Thoracic aorta (tissue), 2 donors: ENCODE results near the gene SIL1. TPM values are rescaled to one million over a fixed set of nuclear protein-coding genes. Genes with fewer than 3 reads are reported as not detected.
"Not testable (repeated sequence)": the region's sequence is repeated elsewhere in the genome, so short reads cannot be mapped to it uniquely, and the experiment has no call there.

Source experiments
- ATAC-seq: fragments of 150-250 bp; one replicate; pipeline ENCODE4 v1.8.0; 2017; ENCODE audit warnings: low read depth; ENCODE audit not compliant: insufficient number of reproducible peaks, low FRiP score
- DNase-seq: peaks from one replicate; pipeline ENCODE4 v3.0.0-alpha.2; 2020; ENCODE audit warnings: low spot score
- H3K27ac ChIP-seq, 2 donors: fragments of 200-600 bp; sonication (generic); 1 replicate in 1 of 2; 2 replicates in 1 of 2; pipeline ENCODE4 v1.5.1; 2016; ENCODE audit warnings: mild to moderate bottlenecking in 2 of 2, moderate library complexity in 2 of 2
- H3K27me3 ChIP-seq: fragments of 200-600 bp; sonication (generic); replicated peaks from 2 replicates; pipeline ENCODE4 v1.6.0; 2016; ENCODE audit warnings: mild to moderate bottlenecking; ENCODE audit not compliant: insufficient read depth
- H3K36me3 ChIP-seq: fragments of 200-600 bp; sonication (generic); one replicate; pipeline ENCODE4 v1.5.1; 2016
- H3K4me1 ChIP-seq, 2 donors: fragments of 200-600 bp; sonication (generic); 1 replicate in 1 of 2; 2 replicates in 1 of 2; pipeline versions ENCODE4 v1.5.1 to v1.6.0; 2016; ENCODE audit warnings: low read depth in 2 of 2, mild to moderate bottlenecking in 1 of 2; ENCODE audit not compliant: control insufficient read depth in 1 of 2
- H3K4me3 ChIP-seq: fragments of 200-600 bp; sonication (generic); 2 replicates; pipeline ENCODE4 v1.5.1; 2016; ENCODE audit warnings: mild to moderate bottlenecking
- H3K9me3 ChIP-seq: fragments of 200-600 bp; sonication (generic); 2 replicates; pipeline ENCODE4 v1.5.1; 2016
- CTCF ChIP-seq: fragments of 200-600 bp; sonication (generic); IDR thresholded peaks from one replicate; pipeline ENCODE4 v1.5.1; 2019; ENCODE audit warnings: antibody characterized with exemption
- total RNA-seq, 2 donors: library from RNA; depleted of rRNA; stranded (reverse); fragments of >200 nt; gene quantifications; one replicate each; pipeline versions ENCODE4 v1.1.0 to v1.2.3, GENCODE V29; 2016

Gene SIL1
- total RNA-seq, 2 donors from 2014 or later: 33.1 to 41.2 TPM

DNA sequence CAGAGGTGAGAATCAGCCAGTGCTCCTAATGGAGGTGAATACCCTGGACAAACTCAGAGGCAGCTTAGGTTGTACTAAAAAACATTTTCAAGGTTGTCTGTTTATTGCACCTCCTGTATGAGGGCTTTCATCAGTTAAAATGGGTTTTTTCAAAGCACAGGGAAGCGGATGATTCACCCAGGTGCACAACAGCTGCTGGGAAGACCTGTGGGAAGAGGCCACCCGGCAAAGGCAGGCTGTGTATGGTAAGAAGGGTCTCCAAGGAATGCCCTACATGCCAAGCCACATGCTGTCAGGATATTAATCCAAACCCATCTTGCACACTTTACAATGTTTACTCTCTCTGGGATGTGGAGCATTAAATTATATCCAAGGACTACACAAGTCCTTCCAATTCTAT, 14.7 kb downstream of the SIL1 start:
- ATAC-seq: no peak
- Histone ChIP-seq H3K4me3 (no peak overlapping the region), H3K27ac (no peak overlapping the region)

DNA sequence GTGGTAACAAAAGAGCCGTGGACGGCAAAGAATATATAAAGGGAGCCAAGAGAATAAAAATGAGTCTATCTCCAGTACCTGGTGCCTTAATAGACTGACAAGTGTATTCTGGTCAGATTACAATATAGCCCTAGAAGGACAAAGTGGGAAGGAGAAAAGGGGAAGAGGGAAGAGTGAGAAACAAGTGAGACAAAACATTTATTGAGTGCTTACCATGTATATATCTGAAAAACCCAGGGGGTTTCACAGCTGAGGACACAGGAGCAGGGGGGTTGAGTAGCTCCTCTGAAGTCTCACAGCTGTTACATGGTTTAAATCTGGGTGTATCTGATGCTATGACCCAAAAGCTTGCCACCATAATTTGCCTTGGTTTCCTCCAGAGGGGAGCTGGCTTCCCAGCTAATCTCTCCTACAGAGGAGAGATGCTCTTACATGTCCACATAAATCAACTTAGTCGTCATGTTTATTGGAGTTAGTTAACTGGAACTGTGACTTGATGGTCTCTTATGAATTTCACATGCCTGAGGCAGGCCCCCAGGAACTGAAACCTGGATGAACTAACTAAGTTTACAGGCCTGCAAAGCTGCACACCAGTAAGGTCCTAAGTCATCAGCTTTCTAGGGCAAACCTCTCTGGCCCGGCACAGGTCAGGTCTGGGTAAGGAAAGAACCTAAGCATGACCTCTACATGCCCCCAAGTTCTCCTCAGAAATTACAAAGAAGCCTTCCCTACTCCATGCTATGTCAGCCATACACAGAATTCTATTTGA, 15.5 kb downstream of the SIL1 start:
- Histone ChIP-seq H3K27ac (no peak overlapping the region), H3K9me3 (no peaks in the 10 kb centered on the region), H3K36me3 (no peaks in the 10 kb centered on the region), H3K4me3 (no peak overlapping the region), H3K4me1 (peaks cover 45 to 69% of the 10 kb centered on the region in 2 donors), H3K27me3 (no peaks in the 10 kb centered on the region)
- no peak for TF ChIP-seq CTCF
- no peak for DNase-seq
- no peak for ATAC-seq

More for the DNA sequence above, 14.7 kb downstream of the SIL1 start:
- no peak for DNase-seq
- Histone ChIP-seq H3K36me3 (no peaks in the 10 kb centered on the region), H3K27me3 (no peaks in the 10 kb centered on the region), H3K9me3 (no peaks in the 10 kb centered on the region), H3K4me1 (peaks cover 38 to 61% of the 10 kb centered on the region in 2 donors)
- TF ChIP-seq CTCF: no peak

DNA sequence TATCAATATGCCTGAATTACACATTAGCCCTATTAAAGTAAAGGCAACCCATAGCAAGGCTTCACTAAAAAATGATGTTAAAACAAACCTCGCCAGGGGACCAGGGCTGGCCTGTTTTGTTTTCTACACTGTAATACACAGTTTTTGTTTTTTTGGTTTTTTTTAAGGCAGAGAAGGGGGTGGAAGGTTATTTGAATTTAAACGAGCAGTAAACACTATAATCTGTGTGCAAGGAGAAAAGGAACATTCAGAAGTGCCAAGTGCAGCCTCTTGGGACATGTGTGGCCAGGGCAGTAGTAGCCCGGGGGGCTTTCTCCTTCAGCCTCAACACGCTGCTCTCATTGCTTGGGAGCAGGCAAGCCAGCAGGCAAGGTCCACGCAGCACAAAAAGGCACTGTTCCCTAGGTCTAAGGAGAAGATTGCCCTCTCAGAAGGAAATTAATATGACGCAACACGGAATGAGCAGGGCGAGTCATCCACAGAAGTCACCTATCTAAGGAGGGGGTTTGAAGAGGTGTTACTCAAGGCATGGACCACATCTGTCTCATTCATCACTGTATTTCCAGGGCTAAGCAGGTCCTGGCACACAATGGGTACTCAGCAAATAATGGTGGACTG, 16.2 kb downstream of the SIL1 start:
- TF ChIP-seq CTCF: no peak
- H3K36me3 ChIP-seq: no peaks in the 10 kb centered on the region
- H3K27me3 ChIP-seq: no peaks in the 10 kb centered on the region
- no peak for ATAC-seq
- H3K4me1 ChIP-seq: peaks cover 46 to 72% of the 10 kb centered on the region in 2 donors
- no peak overlapping the region for H3K27ac ChIP-seq
- no peaks in the 10 kb centered on the region for H3K9me3 ChIP-seq
- no peak for DNase-seq
- peak overlapping the region; percentile 10 for H3K4me3 ChIP-seq

DNA sequence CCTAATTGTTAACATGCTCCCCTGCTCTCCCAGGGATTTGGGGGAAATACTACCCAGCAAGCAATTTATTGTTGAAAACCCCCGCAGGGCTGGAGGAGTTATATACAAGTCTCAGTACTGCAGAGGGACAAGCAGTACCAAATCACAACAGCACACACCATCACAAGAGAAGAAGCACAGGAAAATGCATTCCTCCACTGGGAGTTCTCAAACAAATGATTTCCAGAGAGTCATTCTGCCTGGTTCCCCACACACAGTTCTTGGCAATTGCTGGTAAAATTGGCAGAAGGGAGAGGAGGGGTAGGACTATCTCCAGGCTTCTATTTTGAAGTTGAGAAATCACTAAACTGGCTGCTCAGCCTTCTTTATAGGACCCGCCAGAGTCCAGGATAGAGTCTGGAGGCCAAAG, 16.8 kb downstream of the SIL1 start:
- Histone ChIP-seq H3K4me3 (peak overlapping the region; percentile 10), H3K36me3 (no peaks in the 10 kb centered on the region), H3K9me3 (no peaks in the 10 kb centered on the region), H3K4me1 (peaks cover 46 to 72% of the 10 kb centered on the region in 2 donors), H3K27ac (no peak overlapping the region), H3K27me3 (no peaks in the 10 kb centered on the region)
- DNase-seq (no peak), ATAC-seq (no peak)
- no peak for TF ChIP-seq CTCF

DNA sequence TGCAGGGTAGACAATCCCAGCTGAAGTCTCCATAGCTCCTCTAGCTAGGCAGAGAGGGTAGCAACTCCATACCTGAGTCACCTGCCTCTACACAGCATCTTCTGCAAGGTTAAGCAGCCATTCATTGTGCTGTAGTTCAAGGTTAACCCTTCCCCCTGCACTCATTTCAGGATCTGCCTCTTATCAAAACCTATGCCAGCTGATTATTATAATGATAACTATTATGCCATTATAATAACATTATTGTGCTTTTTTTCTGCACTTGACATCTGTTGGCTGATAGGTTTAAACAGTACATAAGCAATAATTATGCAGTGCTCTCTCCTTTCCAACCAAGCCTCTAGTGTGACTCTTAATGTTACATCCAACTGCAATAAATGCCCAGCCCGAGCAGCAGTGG, 17.3 kb downstream of the SIL1 start:
- Histone ChIP-seq H3K4me3 (no peak overlapping the region), H3K27ac (no peak overlapping the region), H3K36me3 (no peaks in the 10 kb centered on the region), H3K9me3 (no peaks in the 10 kb centered on the region), H3K27me3 (no peaks in the 10 kb centered on the region), H3K4me1 (peaks cover 42 to 67% of the 10 kb centered on the region in 2 donors)
- ATAC-seq (no peak), DNase-seq (no peak)
- no peak for TF ChIP-seq CTCF

GRCh38 chr5:139179778-139180513, 18.2 kb downstream of the SIL1 start:
- not testable (repeated sequence) for ATAC-seq, H3K9me3 ChIP-seq, H3K36me3 ChIP-seq, H3K4me3 ChIP-seq, H3K27me3 ChIP-seq, DNase-seq
- Histone ChIP-seq H3K4me1 (peaks cover 39 to 59% of the 10 kb centered on the region in 2 donors), H3K27ac (peak overlapping the region in 1 of 2 donors; percentile 66)
